Lower leg skin (tissue), 3 donors: ENCODE results near the gene KIF13A.

ENCODE experiments used
- POLR2A ChIP-seq, 2 donors: fragments of 450-650 bp; IDR thresholded peaks; one replicate each; pipeline ENCODE4 v1.6.1; 2016 to 2017; ENCODE audit warnings: antibody characterized with exemption in 2 of 2, mild to moderate bottlenecking in 1 of 2, moderate library complexity in 1 of 2
- TF ChIP-seq, protein P1 (sequence below), 3 donors: fragments of 450-650 bp; IDR thresholded peaks; one replicate each; pipeline ENCODE4 v1.5.1; 2016; ENCODE audit warnings: antibody characterized with exemption in 3 of 3, mild to moderate bottlenecking in 3 of 3, moderate library complexity in 2 of 3

DNA sequence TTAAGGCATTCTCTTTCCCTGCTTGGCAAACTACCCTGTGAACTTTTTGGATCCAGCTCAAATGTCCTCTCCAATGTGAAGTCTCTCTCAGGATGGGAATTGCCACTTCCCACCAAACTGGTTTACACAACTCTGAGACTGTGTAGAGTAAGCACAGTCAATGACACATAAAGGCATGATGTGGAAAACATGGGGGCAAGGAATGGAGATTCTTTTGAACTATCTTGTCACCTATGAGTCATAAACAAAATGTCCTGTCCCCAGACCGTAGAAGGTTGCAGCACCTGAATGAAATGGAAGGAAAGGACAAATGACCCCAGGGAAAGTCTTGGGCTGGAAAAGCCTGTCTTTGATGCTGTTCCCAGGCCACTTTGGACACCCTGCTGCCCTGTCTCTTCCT lies 11.0 kb upstream of the KIF13A start:
- TF ChIP-seq, protein P1, sequence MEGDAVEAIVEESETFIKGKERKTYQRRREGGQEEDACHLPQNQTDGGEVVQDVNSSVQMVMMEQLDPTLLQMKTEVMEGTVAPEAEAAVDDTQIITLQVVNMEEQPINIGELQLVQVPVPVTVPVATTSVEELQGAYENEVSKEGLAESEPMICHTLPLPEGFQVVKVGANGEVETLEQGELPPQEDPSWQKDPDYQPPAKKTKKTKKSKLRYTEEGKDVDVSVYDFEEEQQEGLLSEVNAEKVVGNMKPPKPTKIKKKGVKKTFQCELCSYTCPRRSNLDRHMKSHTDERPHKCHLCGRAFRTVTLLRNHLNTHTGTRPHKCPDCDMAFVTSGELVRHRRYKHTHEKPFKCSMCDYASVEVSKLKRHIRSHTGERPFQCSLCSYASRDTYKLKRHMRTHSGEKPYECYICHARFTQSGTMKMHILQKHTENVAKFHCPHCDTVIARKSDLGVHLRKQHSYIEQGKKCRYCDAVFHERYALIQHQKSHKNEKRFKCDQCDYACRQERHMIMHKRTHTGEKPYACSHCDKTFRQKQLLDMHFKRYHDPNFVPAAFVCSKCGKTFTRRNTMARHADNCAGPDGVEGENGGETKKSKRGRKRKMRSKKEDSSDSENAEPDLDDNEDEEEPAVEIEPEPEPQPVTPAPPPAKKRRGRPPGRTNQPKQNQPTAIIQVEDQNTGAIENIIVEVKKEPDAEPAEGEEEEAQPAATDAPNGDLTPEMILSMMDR (IDR thresholded peaks at IDR 0.05): no peak
- no peak for TF ChIP-seq POLR2A (IDR thresholded peaks at IDR 0.05)
